ENCODE measurements around the gene BSCL2. TPM values are rescaled to one million over a fixed set of nuclear protein-coding genes. Genes with fewer than 3 reads are reported as not detected.

The BSCL2 gene
- total RNA-seq, 1 donor from 2014 or later = 23.7 TPM

GRCh38 chr11:62687508-62688396 is 19.5 kb downstream of the BSCL2 start:
- FAIRE-seq (no peak), DNase-seq (ENCODE audit: low read depth) (no peak)
- no peak overlapping the region for H3K4me3 ChIP-seq (ENCODE audit: low read depth, low read length)
- no peaks in the 10 kb centered on the region for H3K27me3 ChIP-seq (ENCODE audit: control insufficient read depth, insufficient read depth, low read length)
- no peak for TF ChIP-seq CTCF (IDR thresholded peaks at IDR 0.05; ENCODE audit: insufficient read depth, low read length, severe bottlenecking)
- peaks cover 10% of the 10 kb centered on the region for H3K36me3 ChIP-seq (ENCODE audit: control insufficient read depth, insufficient read depth, low read length)

- Histone ChIP-seq H3K27me3 (ENCODE audit: control insufficient read depth, insufficient read depth, low read length) (no peaks in the 10 kb centered on the region), H3K4me3 (ENCODE audit: low read depth, low read length) (no peak overlapping the region), H3K36me3 (ENCODE audit: control insufficient read depth, insufficient read depth, low read length) (peaks cover under 1% of the 10 kb centered on the region)
- TF ChIP-seq CTCF (IDR thresholded peaks at IDR 0.05; ENCODE audit: insufficient read depth, low read length, severe bottlenecking) = no peak
- no peak for DNase-seq (ENCODE audit: low read depth)
- no peak for FAIRE-seq
These were observed 24.7 kb downstream of the BSCL2 start for GRCh38 chr11:62682518-62682917.

GRCh38 chr11:62680825-62681240 is 26.4 kb downstream of the BSCL2 start:
- DNase-seq (ENCODE audit: low read depth) (peak; percentile 66), FAIRE-seq (no peak)
- H3K36me3 ChIP-seq (ENCODE audit: control insufficient read depth, insufficient read depth, low read length) = peaks cover 5% of the 10 kb centered on the region
- H3K4me3 ChIP-seq (ENCODE audit: low read depth, low read length) = no peak overlapping the region
- TF ChIP-seq CTCF (IDR thresholded peaks at IDR 0.05; ENCODE audit: insufficient read depth, low read length, severe bottlenecking) = peak; percentile 57
- H3K27me3 ChIP-seq (ENCODE audit: control insufficient read depth, insufficient read depth, low read length) = no peaks in the 10 kb centered on the region

GRCh38 chr11:62678770-62679696 is 28.2 kb downstream of the BSCL2 start, which contains the start of gene UBXN1:
TSS of gene UBXN1 (minus strand) at chr11:62679073. CDS start at chr11:62678923, 150 bp downstream.
- peak within 1 kb of the TSS; percentile 98 for H3K4me3 ChIP-seq (ENCODE audit: low read depth, low read length)
- FAIRE-seq (no peak), DNase-seq (ENCODE audit: low read depth) (peak; percentile 75)
- H3K27me3 ChIP-seq (ENCODE audit: control insufficient read depth, insufficient read depth, low read length) = no peaks in the 10 kb centered on the region
- TF ChIP-seq CTCF (IDR thresholded peaks at IDR 0.05; ENCODE audit: insufficient read depth, low read length, severe bottlenecking) = no peak
- H3K36me3 ChIP-seq (ENCODE audit: control insufficient read depth, insufficient read depth, low read length) = peaks cover 5% of the 10 kb centered on the region

- no peak for FAIRE-seq
- H3K36me3 ChIP-seq (ENCODE audit: control insufficient read depth, insufficient read depth, low read length) = peaks cover 5% of the 10 kb centered on the region
- DNase-seq (ENCODE audit: low read depth) = no peak
- no peak for TF ChIP-seq CTCF (IDR thresholded peaks at IDR 0.05; ENCODE audit: insufficient read depth, low read length, severe bottlenecking)
- peak overlapping the region; percentile 98 for H3K4me3 ChIP-seq (ENCODE audit: low read depth, low read length)
- no peaks in the 10 kb centered on the region for H3K27me3 ChIP-seq (ENCODE audit: control insufficient read depth, insufficient read depth, low read length)
These were observed 28.8 kb downstream of the BSCL2 start for GRCh38 chr11:62678433-62678769.

Data from bronchial epithelial cell (primary cell).